Loucy (cell line): ENCODE data around the gene RPL22.

Experiments
- EZH2phosphoT487 ChIP-seq: fragments of 200-600 bp; IDR thresholded peaks from 2 replicates; pipeline ENCODE4 v1.6.1; 2018; ENCODE audit warnings: antibody characterized with exemption, mild to moderate bottlenecking, moderate library complexity, borderline replicate concordance
- TF ChIP-seq, protein P1 (sequence below): fragments of 200-600 bp; sonication (generic); conservative IDR thresholded peaks from 2 replicates; pipeline ENCODE4 v1.5.1; 2014; ENCODE audit warnings: mild to moderate bottlenecking, antibody characterized with exemption, low read length

DNA sequence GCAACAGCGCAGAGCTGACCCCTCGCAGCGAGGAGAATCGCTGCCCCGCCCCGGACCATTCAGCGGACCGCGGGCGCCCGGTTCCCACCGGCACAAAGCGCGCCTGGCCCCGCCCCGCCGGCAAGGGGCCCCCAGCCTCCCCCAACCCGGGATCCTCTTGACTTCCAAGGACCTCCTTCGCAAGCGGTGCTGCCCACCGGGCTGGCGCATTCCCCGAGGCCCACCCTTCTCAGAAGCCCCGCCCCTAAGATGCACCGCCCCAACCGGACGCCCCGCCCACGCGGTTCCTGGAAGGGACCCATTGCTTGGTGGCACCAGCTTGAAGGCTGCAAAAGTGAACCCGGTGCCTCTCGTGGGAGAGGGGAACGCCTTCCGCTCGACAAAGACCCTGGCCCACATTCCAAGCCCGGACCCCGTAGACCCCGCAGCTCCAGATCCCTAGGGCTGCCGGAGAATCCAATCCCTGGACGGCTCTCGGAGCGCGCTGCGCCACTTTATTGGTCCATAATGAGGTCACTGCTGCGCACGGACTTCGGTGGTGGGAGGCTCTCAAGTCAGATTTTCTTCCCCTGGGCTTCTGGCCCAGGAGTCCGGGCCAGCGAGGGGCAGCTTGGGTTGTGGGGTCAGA, 46.6 kb upstream of the RPL22 start:
- TF ChIP-seq, protein P1, sequence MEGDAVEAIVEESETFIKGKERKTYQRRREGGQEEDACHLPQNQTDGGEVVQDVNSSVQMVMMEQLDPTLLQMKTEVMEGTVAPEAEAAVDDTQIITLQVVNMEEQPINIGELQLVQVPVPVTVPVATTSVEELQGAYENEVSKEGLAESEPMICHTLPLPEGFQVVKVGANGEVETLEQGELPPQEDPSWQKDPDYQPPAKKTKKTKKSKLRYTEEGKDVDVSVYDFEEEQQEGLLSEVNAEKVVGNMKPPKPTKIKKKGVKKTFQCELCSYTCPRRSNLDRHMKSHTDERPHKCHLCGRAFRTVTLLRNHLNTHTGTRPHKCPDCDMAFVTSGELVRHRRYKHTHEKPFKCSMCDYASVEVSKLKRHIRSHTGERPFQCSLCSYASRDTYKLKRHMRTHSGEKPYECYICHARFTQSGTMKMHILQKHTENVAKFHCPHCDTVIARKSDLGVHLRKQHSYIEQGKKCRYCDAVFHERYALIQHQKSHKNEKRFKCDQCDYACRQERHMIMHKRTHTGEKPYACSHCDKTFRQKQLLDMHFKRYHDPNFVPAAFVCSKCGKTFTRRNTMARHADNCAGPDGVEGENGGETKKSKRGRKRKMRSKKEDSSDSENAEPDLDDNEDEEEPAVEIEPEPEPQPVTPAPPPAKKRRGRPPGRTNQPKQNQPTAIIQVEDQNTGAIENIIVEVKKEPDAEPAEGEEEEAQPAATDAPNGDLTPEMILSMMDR: no peak
- TF ChIP-seq EZH2phosphoT487: no peak
